ENCODE data around the gene PCLO.
"Not testable (repeated sequence)": the region's sequence is repeated elsewhere in the genome, so short reads cannot be mapped to it uniquely, and the experiment has no call there.

The PCLO gene

DNA sequence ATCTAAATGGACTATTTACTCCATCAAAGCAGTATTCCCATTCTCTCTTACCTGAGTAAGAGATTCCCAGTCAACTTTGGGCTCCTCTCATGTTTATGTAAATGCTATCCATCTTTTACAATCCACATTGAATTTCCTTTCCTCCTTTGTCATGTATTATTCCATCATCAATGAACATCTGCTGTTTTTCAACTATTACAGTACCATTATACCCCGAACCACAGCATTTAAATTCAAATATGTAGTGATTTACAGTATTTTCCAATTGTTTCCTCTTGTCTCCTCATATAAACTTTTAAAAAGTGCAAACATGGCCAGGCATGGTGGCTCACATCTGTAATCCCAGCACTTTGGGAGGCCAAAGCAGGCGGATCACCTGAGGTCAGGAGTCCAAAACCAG, 20.3 kb downstream of the PCLO start:
- DNase-seq (ENCODE audit: low read depth in 2 of 2, low spot score in 1 of 2), result no peak

GRCh38 chr7:83141927-83142326, 20.8 kb downstream of the PCLO start:
- DNase-seq (ENCODE audit: low read depth in 2 of 2, low spot score in 1 of 2), result no peak

GRCh38 chr7:83130623-83131545, 31.8 kb downstream of the PCLO start:
- DNase-seq (ENCODE audit: low read depth in 2 of 2, low spot score in 1 of 2), result no peak

DNA sequence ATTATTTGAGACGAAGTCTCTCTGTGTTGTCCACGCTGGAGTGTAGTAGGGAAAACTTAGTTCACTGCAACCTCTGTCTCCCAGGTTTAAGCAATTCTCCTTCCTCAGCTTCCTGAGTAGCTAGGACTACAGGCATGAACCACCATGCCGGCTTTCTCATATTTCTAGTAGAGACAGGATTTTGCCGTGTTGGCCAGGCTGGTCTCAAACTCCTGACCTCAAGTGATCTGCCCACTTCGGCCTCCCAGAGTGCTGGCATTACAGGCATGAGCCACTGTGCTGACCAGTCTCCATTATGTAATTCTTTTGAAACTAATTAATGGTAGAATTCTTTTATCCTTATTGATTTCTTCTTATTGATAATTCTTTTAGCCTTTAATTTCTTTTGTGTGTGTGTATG, 32.5 kb downstream of the PCLO start:
- no peak for DNase-seq (ENCODE audit: low read depth in 2 of 2, low spot score in 1 of 2)

DNA sequence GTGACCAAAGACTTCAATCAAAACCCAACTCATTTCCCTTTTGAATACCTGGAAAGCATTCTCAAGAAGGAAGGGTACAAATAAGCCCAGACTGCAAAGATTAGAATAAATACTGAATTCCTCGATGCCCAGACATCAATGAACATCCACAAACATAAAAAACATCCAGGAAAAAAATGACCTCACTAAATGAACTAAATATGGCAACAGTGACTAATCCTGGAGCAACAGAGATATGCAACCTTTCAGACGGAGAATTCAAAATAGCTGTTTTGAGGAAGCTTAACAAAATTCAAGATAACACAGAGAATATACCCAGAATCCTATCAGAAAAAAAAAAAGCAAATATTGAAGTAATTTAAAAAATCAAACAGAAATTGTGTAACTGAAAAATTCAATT, 43.2 kb downstream of the PCLO start:
- no peak for DNase-seq (ENCODE audit: low read depth in 2 of 2, low spot score in 1 of 2)

DNA sequence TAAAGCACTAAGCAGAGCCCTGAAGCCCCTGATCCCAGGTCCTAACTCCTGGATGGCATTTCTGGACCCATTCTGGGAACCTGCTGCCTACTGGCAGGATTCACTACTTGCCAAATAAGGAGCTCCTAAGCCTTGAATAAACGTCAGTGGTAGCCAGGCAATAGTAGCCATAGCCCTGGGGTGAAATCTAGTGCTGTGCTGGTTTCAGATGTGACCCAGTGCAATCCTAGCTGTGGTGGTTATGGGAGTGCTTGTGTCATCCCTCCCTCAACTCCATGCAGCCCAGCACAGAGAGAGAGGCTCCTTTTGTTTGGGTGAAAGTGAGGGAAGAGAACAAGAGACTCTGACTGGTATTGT, 43.7 kb downstream of the PCLO start:
- no peak for DNase-seq (ENCODE audit: low read depth in 2 of 2, low spot score in 1 of 2)

GRCh38 chr7:83118347-83119025, 44.2 kb downstream of the PCLO start:
- no peak for DNase-seq (ENCODE audit: low read depth in 2 of 2, low spot score in 1 of 2)

GRCh38 chr7:83117466-83117865, 45.2 kb downstream of the PCLO start:
- DNase-seq (ENCODE audit: low read depth in 2 of 2, low spot score in 1 of 2), result no peak

DNA sequence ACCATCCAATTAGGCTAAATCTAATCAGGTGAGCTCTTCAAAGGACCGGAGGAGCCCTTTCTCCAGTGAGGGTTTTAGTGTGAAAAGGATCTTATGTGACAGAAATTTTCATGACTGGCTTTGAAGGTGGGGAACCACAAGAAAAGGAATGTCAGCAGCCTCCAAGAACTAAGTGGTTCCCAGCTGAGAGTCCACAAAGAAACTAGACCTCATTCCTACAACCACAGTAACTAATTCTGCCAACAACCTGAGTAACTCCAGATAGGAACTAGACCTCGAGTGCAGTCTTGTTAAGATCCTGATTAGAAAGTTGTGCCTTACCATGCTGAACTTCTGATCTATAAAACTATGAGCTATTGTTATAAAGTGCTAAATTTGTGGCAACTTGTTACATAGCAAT, 51.3 kb downstream of the PCLO start:
- no peak for DNase-seq (ENCODE audit: low read depth in 2 of 2, low spot score in 1 of 2)

- DNase-seq (ENCODE audit: low read depth in 2 of 2, low spot score in 1 of 2), result no peak
Measured at GRCh38 chr7:83109352-83109751, 53.3 kb downstream of the PCLO start.

DNA sequence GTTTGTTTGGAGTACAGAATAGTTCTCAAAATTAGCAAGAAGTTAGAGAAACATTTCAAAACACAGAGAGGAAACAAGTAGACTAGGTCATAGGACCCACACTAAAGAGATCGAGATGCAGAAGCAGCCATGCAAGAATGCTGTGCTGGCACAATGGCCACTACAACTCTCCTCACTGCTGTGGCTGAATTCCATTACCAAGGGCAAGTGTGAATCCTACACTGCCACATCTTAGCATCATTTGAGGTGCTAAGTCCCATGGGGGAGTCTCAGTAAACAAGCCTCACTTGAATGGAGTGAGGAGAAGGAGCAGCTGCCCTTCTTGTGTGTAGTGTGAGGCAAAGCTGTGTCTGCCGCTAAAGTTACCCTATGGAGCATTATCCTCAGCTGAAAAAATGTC, 56.7 kb downstream of the PCLO start:
- no peak for DNase-seq (ENCODE audit: low read depth in 2 of 2, low spot score in 1 of 2)

GRCh38 chr7:83105063-83105462, 57.6 kb downstream of the PCLO start:
- DNase-seq (ENCODE audit: low read depth in 2 of 2, low spot score in 1 of 2), result no peak

- no peak for DNase-seq (ENCODE audit: low read depth in 2 of 2, low spot score in 1 of 2)
Measured at GRCh38 chr7:83101530-83101929, 61.2 kb downstream of the PCLO start.

DNA sequence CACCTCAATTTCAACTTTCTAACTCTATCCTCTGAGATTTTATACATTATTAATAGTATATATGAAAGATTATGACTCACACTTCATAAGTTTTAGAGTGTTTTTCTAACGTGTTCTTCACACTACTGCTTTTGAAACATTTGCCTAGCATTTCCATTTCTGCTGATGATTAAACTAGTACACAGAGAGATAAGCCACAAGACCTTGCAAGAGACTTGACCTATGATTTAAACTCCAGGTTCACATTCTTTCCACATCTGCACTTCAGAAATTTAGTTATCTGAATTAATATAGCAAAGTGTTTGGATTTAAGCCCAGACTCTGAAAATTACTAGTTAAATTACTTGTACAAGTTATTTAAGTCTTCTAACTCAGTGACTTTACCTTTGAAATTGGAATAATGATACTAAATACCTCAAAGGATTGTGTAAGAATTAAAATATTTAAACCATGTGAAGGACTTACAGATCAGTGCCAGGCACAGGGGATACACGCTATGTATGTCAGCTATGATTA, 66.6 kb downstream of the PCLO start:
- no peak for DNase-seq (ENCODE audit: low read depth in 2 of 2, low spot score in 1 of 2)

- DNase-seq (ENCODE audit: low read depth in 2 of 2, low spot score in 1 of 2), result no peak
Measured at GRCh38 chr7:83085299-83085698, 77.4 kb downstream of the PCLO start.

- DNase-seq (ENCODE audit: low read depth in 2 of 2, low spot score in 1 of 2), result not testable (repeated sequence)
Measured at GRCh38 chr7:83079879-83080278, 82.8 kb downstream of the PCLO start.

DNA sequence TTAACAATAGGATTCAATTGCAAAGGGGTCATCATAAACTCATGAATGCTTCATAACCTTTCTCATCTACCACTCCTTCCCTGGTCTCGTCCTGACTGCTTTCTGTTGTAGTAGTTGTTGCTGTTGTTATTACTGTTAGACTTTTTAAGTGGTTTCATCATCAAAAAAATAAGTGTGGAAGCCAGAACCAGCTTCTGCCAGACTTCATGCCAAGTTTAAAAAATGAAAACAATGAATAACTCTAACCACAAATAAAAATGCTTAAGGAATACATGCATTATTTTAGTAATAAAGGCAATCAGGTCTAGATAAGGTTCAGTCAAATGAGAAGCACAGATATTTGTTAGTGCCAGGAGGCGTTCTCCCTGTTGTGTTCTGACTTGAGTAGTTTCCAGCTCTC, 85.4 kb downstream of the PCLO start:
- no peak for DNase-seq (ENCODE audit: low read depth in 2 of 2, low spot score in 1 of 2)

- DNase-seq (ENCODE audit: low read depth in 2 of 2, low spot score in 1 of 2), result no peak
Measured at GRCh38 chr7:83072576-83073517, 89.8 kb downstream of the PCLO start.

- no peak for DNase-seq (ENCODE audit: low read depth in 2 of 2, low spot score in 1 of 2)
Measured at GRCh38 chr7:83065714-83066113, 97.0 kb downstream of the PCLO start.

DNA sequence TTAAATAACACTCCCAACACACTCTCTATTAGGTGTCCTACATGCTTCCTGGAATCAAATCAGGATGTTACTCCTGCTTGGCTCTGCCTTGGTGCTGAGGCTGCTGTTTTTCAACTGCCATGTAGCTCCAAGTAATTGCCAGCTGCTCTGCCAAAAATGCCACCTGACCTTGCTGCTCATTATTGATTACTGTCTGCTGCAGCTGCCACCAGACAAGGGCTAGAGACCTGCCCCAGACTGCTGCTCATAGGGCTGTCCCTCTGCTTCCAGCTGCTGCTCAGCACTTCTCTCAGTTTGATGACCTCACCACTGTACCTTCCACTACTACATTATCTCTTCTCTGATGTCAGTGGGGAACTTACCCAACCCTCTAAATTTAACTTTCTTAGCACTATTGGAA, 102.5 kb downstream of the PCLO start:
- DNase-seq (ENCODE audit: low read depth in 2 of 2, low spot score in 1 of 2), result no peak

DNA sequence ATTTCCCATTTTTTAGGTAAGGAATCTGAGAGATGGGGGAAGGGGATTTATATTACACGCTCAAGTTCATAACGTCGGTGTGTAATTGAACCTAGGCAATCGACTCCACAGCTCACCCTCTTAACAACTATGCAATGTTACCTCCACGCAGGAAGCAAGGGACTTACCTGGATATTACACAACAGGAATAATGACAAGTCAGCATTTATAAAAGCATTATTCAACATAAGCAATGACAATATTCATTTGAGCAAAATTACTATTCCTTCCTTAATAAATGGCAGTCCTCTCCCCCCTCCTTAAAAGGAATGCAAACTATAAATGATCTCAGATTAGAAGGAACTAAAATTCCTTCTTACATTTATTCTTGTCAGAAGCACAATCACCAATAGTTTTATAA, 104.0 kb downstream of the PCLO start:
- no peak for DNase-seq (ENCODE audit: low read depth in 2 of 2, low spot score in 1 of 2)

Measured in stimulated activated CD8-positive, alpha-beta memory T cell treated with anti-CD3 and anti-CD28 coated beads, Interleukin-4, amount 100 ng/mL, for 1 hour (primary cell).